NCI-H510A treated with DMSO at 0.1 percent for 48 hours (cell line): ENCODE data around the gene TEKTIP1.
"Not testable (repeated sequence)": the region's sequence is repeated elsewhere in the genome, so short reads cannot be mapped to it uniquely, and the experiment has no call there.

ENCODE experiments used
- DNase-seq: peaks from one replicate; lab custom pipeline; 2025; lab: John Stamatoyannopoulos, UW

Gene TEKTIP1

GRCh38 chr19:3523361-3524077 is 15.5 kb upstream of the TEKTIP1 start:
- DNase-seq: no peak

- no peak for DNase-seq
Measured at GRCh38 chr19:3524078-3524842, 14.7 kb upstream of the TEKTIP1 start.

GRCh38 chr19:3524904-3525451 is 14.0 kb upstream of the TEKTIP1 start:
- DNase-seq: no peak

- DNase-seq: no peak
Measured at GRCh38 chr19:3526507-3527237, 12.3 kb upstream of the TEKTIP1 start.

- DNase-seq: no peak
Measured at GRCh38 chr19:3527238-3527910, 11.6 kb upstream of the TEKTIP1 start.

- no peak for DNase-seq
Measured at GRCh38 chr19:3528080-3528479, 10.9 kb upstream of the TEKTIP1 start.

- DNase-seq: no peak
Measured at GRCh38 chr19:3528539-3529211, 10.3 kb upstream of the TEKTIP1 start.

GRCh38 chr19:3529299-3529698 is 9.7 kb upstream of the TEKTIP1 start:
- not testable (repeated sequence) for DNase-seq

- DNase-seq: no peak
Measured at GRCh38 chr19:3530389-3530788, 8.6 kb upstream of the TEKTIP1 start.

- DNase-seq: no peak
Measured at GRCh38 chr19:3531716-3532115, 7.3 kb upstream of the TEKTIP1 start.

- no peak for DNase-seq
Measured at GRCh38 chr19:3532154-3532786, 6.7 kb upstream of the TEKTIP1 start.

GRCh38 chr19:3533033-3533432 is 5.9 kb upstream of the TEKTIP1 start:
- no peak for DNase-seq

- no peak for DNase-seq
Measured at GRCh38 chr19:3533563-3534216, 5.3 kb upstream of the TEKTIP1 start.

GRCh38 chr19:3534375-3535234 is 4.4 kb upstream of the TEKTIP1 start:
- no peak for DNase-seq

GRCh38 chr19:3535235-3535535 is 3.8 kb upstream of the TEKTIP1 start:
- no peak for DNase-seq

- no peak for DNase-seq
Measured at GRCh38 chr19:3535563-3535965, 3.4 kb upstream of the TEKTIP1 start.

GRCh38 chr19:3535981-3536380 is 3.0 kb upstream of the TEKTIP1 start:
- DNase-seq: no peak

- no peak for DNase-seq
Measured at GRCh38 chr19:3536429-3537100, 2.4 kb upstream of the TEKTIP1 start.

GRCh38 chr19:3537101-3537437 is 1.9 kb upstream of the TEKTIP1 start:
- no peak for DNase-seq
